ENCODE measurements around the gene MTNR1A.
"Not testable (repeated sequence)": the region's sequence is repeated elsewhere in the genome, so short reads cannot be mapped to it uniquely, and the experiment has no call there.

Gene MTNR1A

DNA sequence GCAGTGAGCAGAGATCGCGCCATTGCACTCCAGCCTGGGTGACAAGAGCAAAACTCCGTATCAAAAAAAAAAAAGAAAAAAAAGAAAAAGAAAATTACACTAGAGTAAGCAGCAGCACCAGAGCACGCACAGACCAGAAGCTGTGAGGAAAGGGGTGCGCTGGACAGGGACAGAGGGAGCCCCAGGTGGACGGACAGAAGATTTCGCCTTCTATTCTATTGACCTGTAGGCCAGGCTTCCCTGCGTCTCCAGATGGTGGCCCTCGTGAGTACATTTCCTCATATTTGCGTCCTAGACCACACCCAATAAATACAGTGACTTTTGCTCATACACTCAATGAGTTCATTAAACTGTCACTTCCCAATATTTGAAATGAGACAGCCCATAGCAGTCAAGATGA, 19.1 kb downstream of the MTNR1A start:
- no peak overlapping the region for H3K27ac ChIP-seq (ENCODE audit: low read depth, low read length)
- H3K27me3 ChIP-seq (ENCODE audit: control insufficient read depth, insufficient read depth, low read length), result no peaks in the 10 kb centered on the region
- H3K9ac ChIP-seq (ENCODE audit: low read length), result no peak overlapping the region
- no peaks in the 10 kb centered on the region for H3K36me3 ChIP-seq (ENCODE audit: control insufficient read depth, insufficient read depth, low read length)
- H3K4me1 ChIP-seq (ENCODE audit: control insufficient read depth, insufficient read depth, low read length), result no peaks in the 10 kb centered on the region
- H3K9me3 ChIP-seq (ENCODE audit: control insufficient read depth, insufficient read depth, low read depth, low read length), result peaks cover 8% of the 10 kb centered on the region; the same call in 1 of the 2 replicates
- H3K4me3 ChIP-seq (ENCODE audit: low read depth, low read length), result no peak overlapping the region

DNA sequence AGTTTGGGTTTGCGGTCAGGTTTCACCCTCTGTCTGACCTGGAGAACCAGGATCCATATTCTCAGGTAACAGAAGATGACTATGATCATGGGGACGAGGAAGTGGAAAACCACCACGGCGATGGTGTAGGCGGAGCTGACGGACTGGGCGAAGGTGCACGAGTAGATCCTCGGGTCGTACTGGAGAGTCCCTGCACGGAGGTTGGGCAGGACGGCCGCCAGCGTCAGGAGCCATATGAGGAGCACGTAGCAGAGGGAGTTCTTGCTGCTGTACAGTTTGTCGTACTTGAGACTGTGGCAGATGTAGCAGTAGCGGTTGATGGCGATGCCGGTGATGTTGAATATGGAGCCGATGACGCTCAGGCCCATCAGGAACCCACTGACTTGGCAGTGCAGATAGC, 21.3 kb downstream of the MTNR1A start:
- Histone ChIP-seq H3K4me3 (ENCODE audit: low read depth, low read length) (no peak overlapping the region), H3K4me1 (ENCODE audit: control insufficient read depth, insufficient read depth, low read length) (no peaks in the 10 kb centered on the region), H3K27ac (ENCODE audit: low read depth, low read length) (no peak overlapping the region), H3K9me3 (ENCODE audit: control insufficient read depth, insufficient read depth, low read depth, low read length) (no peaks in the 10 kb centered on the region), H3K27me3 (ENCODE audit: control insufficient read depth, insufficient read depth, low read length) (no peaks in the 10 kb centered on the region), H3K36me3 (ENCODE audit: control insufficient read depth, insufficient read depth, low read length) (no peaks in the 10 kb centered on the region), H3K9ac (ENCODE audit: low read length) (no peak overlapping the region)

DNA sequence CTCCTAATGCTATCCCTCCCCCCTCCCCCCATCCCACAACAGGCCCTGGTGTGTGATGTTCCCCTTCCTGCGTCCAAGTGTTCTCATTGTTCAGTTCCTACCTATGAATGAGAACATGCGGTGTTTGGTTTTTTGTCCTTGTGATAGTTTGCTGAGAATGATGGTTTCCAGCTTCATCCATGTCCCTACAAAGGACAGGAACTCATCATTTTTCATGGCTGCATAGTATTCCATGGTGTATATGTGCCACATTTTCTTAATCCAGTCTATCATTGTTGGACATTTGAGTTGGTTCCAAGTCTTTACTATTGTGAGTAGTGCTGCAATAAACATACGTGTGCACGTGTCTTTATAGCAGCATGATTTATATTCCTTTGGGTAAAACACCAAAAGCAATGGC, 31.4 kb downstream of the MTNR1A start:
- H3K36me3 ChIP-seq (ENCODE audit: control insufficient read depth, insufficient read depth, low read length); H3K27ac ChIP-seq (ENCODE audit: low read depth, low read length); H3K9me3 ChIP-seq (ENCODE audit: control insufficient read depth, insufficient read depth, low read depth, low read length); H3K4me1 ChIP-seq (ENCODE audit: control insufficient read depth, insufficient read depth, low read length); H3K27me3 ChIP-seq (ENCODE audit: control insufficient read depth, insufficient read depth, low read length); H3K4me3 ChIP-seq (ENCODE audit: low read depth, low read length); H3K9ac ChIP-seq (ENCODE audit: low read length): not testable (repeated sequence)

DNA sequence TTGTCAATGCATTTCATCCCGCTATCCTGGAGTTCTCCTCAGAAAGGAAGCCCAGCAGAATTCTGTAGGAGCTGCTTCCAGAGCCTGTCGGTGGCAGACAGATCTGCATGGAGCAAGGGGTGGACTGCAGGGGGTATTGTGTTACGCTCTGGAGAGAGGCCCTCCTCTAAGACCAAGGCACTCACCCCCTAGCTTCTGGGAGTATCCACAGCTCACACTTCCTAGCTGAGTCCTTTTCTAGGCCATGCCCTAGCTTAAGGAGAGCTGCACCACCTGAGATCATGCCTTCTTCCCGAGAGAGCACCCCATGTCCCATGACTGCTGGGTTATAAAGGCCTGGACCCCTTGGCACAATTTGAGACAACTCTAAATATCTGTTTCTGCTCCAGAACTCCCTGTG, 39.1 kb downstream of the MTNR1A start:
- no peaks in the 10 kb centered on the region for H3K4me1 ChIP-seq (ENCODE audit: control insufficient read depth, insufficient read depth, low read length)
- H3K27ac ChIP-seq (ENCODE audit: low read depth, low read length), result no peak overlapping the region
- no peak overlapping the region for H3K4me3 ChIP-seq (ENCODE audit: low read depth, low read length)
- no peaks in the 10 kb centered on the region for H3K27me3 ChIP-seq (ENCODE audit: control insufficient read depth, insufficient read depth, low read length)
- no peak overlapping the region for H3K9ac ChIP-seq (ENCODE audit: low read length)
- H3K9me3 ChIP-seq (ENCODE audit: control insufficient read depth, insufficient read depth, low read depth, low read length), result no peaks in the 10 kb centered on the region
- H3K36me3 ChIP-seq (ENCODE audit: control insufficient read depth, insufficient read depth, low read length), result no peaks in the 10 kb centered on the region

DNA sequence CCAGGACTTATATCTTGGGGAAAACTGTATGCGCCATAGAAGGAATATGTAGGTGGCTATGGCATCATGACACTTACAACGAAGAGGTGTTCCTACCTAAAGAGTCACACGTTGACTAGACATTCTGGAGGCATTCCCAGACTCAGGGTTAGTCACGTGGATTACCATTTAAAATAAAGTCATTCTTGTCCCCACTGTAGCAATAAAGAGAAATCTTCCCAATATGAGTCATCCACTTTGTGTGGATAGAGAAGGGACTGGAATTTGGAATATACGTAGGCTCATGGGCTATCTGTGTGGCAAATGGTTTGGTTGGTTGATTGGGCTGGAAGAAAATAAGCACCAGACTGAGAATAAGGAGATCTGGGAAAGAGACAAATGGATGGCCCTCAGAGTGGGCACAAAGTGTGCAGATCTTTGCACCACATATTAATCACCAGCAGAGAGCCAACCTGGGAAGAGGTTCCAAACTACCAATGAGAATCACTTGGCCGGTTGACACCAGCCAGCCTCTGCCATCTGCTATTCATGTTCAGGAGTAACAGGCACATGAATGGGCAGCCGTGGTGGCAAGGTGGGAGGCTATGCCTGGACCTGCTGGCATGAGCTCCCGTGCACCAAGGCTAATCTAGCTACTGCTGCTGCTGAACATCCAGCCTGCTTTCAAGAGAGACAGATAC, 41.0 kb downstream of the MTNR1A start:
- peaks cover 14% of the 10 kb centered on the region for H3K9me3 ChIP-seq (ENCODE audit: control insufficient read depth, insufficient read depth, low read depth, low read length)
- no peak overlapping the region for H3K4me3 ChIP-seq (ENCODE audit: low read depth, low read length)
- H3K27me3 ChIP-seq (ENCODE audit: control insufficient read depth, insufficient read depth, low read length), result no peaks in the 10 kb centered on the region
- no peaks in the 10 kb centered on the region for H3K4me1 ChIP-seq (ENCODE audit: control insufficient read depth, insufficient read depth, low read length)
- no peaks in the 10 kb centered on the region for H3K36me3 ChIP-seq (ENCODE audit: control insufficient read depth, insufficient read depth, low read length)
- H3K9ac ChIP-seq (ENCODE audit: low read length), result no peak overlapping the region
- no peak overlapping the region for H3K27ac ChIP-seq (ENCODE audit: low read depth, low read length)

DNA sequence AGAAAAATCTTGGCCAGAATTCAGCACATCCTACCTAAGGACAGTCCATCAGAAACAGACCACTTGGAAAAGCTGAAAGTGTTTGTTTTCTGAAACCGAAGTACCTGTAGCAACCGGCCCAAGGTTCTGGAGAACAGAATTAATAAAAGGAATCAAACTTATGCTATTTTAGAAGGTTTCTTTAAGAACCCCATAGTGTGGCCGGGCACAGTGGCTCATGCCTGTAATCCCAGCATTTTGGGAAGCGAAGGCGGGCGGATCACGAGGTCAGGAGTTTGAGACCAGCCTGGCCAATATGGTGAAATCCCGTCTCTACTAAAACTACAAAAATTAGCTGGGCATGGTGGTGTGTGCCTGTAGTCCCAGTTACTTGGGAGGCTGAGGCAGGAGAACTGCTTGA, 50.6 kb downstream of the MTNR1A start:
- H3K9ac ChIP-seq (ENCODE audit: low read length); H3K4me1 ChIP-seq (ENCODE audit: control insufficient read depth, insufficient read depth, low read length); H3K9me3 ChIP-seq (ENCODE audit: control insufficient read depth, insufficient read depth, low read depth, low read length); H3K4me3 ChIP-seq (ENCODE audit: low read depth, low read length); H3K27ac ChIP-seq (ENCODE audit: low read depth, low read length); H3K27me3 ChIP-seq (ENCODE audit: control insufficient read depth, insufficient read depth, low read length); H3K36me3 ChIP-seq (ENCODE audit: control insufficient read depth, insufficient read depth, low read length): not testable (repeated sequence)

DNA sequence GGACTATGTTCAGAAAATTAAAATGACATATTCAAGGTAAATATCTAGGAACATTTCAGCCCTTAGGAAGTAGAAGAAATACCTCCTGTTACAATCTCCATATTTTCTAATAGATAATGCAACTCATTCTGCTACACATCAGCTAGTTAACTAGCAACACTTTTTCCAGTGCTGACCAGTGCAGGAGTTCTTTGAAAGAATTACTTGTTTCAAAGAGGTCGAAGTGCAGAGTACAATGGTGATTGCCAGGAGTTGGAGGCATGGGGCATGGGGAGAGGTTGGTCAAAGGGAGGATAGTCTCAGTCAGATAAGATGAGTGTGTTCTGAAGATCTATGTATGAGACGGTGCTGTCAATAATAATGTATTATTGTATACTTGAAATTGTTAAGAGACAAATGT, 53.1 kb downstream of the MTNR1A start:
- Histone ChIP-seq H3K9me3 (ENCODE audit: control insufficient read depth, insufficient read depth, low read depth, low read length) (no peaks in the 10 kb centered on the region), H3K4me1 (ENCODE audit: control insufficient read depth, insufficient read depth, low read length) (0 out of 2 replicates have a peak, but pooled peaks cover 3% of the 10 kb centered on the region), H3K36me3 (ENCODE audit: control insufficient read depth, insufficient read depth, low read length) (no peaks in the 10 kb centered on the region), H3K27ac (ENCODE audit: low read depth, low read length) (no peak overlapping the region), H3K9ac (ENCODE audit: low read length) (no peak overlapping the region), H3K27me3 (ENCODE audit: control insufficient read depth, insufficient read depth, low read length) (no peaks in the 10 kb centered on the region; the same call in 1 of the 2 replicates), H3K4me3 (ENCODE audit: low read depth, low read length) (no peak overlapping the region)

DNA sequence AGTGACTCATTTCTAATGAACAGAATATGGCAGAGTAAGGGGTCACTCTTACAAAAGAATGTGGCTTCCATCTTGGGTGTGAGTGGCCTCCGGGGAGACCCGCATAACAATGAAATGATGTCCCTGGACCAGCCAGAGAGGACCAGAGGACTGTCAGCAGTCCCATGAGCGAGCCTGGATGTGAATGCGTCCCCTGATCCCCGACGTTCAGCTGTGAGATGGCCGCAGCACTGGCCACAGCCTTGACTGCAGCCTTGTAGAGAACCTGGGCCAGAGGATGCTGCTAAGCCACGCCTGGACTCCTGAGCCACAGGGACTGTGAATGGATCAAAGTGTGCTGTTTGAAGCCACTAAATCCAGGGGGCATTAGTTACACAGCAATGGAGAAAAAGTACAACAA, 53.8 kb downstream of the MTNR1A start:
- H3K4me3 ChIP-seq (ENCODE audit: low read depth, low read length), result no peak overlapping the region
- H3K36me3 ChIP-seq (ENCODE audit: control insufficient read depth, insufficient read depth, low read length), result no peaks in the 10 kb centered on the region
- H3K9me3 ChIP-seq (ENCODE audit: control insufficient read depth, insufficient read depth, low read depth, low read length), result no peaks in the 10 kb centered on the region
- 0 out of 2 replicates have a peak, but pooled peaks cover 3% of the 10 kb centered on the region for H3K4me1 ChIP-seq (ENCODE audit: control insufficient read depth, insufficient read depth, low read length)
- H3K27me3 ChIP-seq (ENCODE audit: control insufficient read depth, insufficient read depth, low read length), result no peaks in the 10 kb centered on the region; the same call in 1 of the 2 replicates
- H3K27ac ChIP-seq (ENCODE audit: low read depth, low read length), result no peak overlapping the region
- no peak overlapping the region for H3K9ac ChIP-seq (ENCODE audit: low read length)

DNA sequence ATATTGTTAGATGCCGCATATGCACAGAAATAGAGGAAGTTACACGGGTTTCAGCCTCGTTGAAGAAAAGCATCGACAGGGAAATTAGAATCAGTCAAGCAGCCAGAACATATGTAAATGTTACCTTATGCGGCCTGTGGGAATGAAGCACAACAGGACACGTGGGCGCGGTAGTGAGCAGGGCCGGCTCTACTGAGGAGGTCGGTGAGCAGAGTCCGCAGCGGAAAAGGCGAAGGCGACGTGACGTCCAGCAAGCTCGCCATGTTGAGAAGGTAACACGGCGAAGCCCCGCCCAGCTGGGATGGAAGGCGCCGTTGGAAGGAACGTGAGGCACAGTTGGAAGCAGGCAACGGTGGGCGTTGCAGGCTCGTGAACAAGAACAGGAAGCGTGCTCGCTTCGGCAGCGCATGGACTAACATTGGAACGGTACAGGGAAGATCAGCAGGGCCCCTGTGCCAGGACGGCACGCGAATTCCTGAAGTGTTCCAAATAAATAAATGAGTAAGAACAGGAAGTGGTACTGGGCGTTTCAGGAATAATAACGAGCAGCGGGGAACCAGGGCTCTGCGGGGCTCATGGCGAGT, 54.6 kb downstream of the MTNR1A start:
- Histone ChIP-seq H3K27ac (ENCODE audit: low read depth, low read length) (no peak overlapping the region), H3K4me1 (ENCODE audit: control insufficient read depth, insufficient read depth, low read length) (0 out of 2 replicates have a peak, but pooled peaks cover 3% of the 10 kb centered on the region), H3K9ac (ENCODE audit: low read length) (no peak overlapping the region), H3K27me3 (ENCODE audit: control insufficient read depth, insufficient read depth, low read length) (no peaks in the 10 kb centered on the region; the same call in 1 of the 2 replicates), H3K4me3 (ENCODE audit: low read depth, low read length) (no peak overlapping the region), H3K36me3 (ENCODE audit: control insufficient read depth, insufficient read depth, low read length) (no peaks in the 10 kb centered on the region), H3K9me3 (ENCODE audit: control insufficient read depth, insufficient read depth, low read depth, low read length) (no peaks in the 10 kb centered on the region; the same call in 1 of the 2 replicates)

DNA sequence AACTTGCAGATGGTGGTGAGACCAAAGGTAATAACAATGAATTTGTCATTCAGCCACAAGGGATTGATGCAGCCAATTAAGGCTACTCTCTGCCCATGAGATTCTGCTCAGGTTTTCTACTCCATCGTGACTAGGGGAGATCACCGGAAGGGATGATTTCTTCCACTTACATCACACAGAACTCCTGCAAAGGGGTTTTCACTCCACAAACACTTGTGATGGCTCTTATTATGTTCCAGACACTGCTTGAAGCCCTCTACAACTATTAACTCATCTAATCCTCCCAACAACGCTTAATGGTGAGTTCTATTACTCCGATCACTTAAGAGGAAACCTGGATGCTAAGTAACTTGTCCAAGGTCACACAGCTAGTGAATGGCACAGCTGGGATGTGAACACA, 55.9 kb downstream of the MTNR1A start:
- Histone ChIP-seq H3K4me1 (ENCODE audit: control insufficient read depth, insufficient read depth, low read length) (0 out of 2 replicates have a peak, but pooled peaks cover 3% of the 10 kb centered on the region), H3K4me3 (ENCODE audit: low read depth, low read length) (no peak overlapping the region), H3K27ac (ENCODE audit: low read depth, low read length) (no peak overlapping the region), H3K27me3 (ENCODE audit: control insufficient read depth, insufficient read depth, low read length) (no peaks in the 10 kb centered on the region; the same call in 1 of the 2 replicates), H3K9ac (ENCODE audit: low read length) (no peak overlapping the region), H3K36me3 (ENCODE audit: control insufficient read depth, insufficient read depth, low read length) (no peaks in the 10 kb centered on the region), H3K9me3 (ENCODE audit: control insufficient read depth, insufficient read depth, low read depth, low read length) (peaks cover 7% of the 10 kb centered on the region)

DNA sequence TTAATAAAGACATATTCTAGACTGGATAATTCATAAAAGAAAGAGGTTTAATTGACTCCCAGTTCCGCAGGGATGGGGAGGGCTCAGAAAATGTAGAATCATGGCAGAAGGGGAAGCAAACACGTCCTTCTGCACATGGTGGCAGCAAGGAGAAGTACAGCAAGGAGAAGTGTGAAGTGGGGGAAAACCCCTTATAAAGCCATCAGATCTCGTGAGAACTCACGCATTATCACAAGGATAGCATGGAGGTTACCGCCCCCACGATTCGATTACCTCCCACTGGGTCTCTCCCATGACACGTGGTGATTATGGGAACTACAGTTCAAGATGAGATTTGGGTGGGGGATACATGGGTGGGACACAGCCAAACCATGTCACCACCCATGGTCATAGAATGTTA, 58.3 kb downstream of the MTNR1A start:
- H3K9ac ChIP-seq (ENCODE audit: low read length), result no peak overlapping the region
- peaks cover 17% of the 10 kb centered on the region for H3K9me3 ChIP-seq (ENCODE audit: control insufficient read depth, insufficient read depth, low read depth, low read length)
- no peak overlapping the region for H3K4me3 ChIP-seq (ENCODE audit: low read depth, low read length)
- H3K27me3 ChIP-seq (ENCODE audit: control insufficient read depth, insufficient read depth, low read length), result no peaks in the 10 kb centered on the region
- H3K27ac ChIP-seq (ENCODE audit: low read depth, low read length), result no peak overlapping the region
- H3K36me3 ChIP-seq (ENCODE audit: control insufficient read depth, insufficient read depth, low read length), result no peaks in the 10 kb centered on the region
- 0 out of 2 replicates have a peak, but pooled peaks cover 3% of the 10 kb centered on the region for H3K4me1 ChIP-seq (ENCODE audit: control insufficient read depth, insufficient read depth, low read length)
